ENCODE results near the gene ST3GAL5. TPM values are rescaled to one million over a fixed set of nuclear protein-coding genes. Genes with fewer than 3 reads are reported as not detected.

Gene ST3GAL5
- total RNA-seq, 1 donor from 2014 or later: 29.7 TPM

- no peak overlapping the region for H3K4me3 ChIP-seq (ENCODE audit: low read depth, low read length)
- FAIRE-seq (no peak), DNase-seq (ENCODE audit: low read depth) (no peak)
- TF ChIP-seq, protein P1, sequence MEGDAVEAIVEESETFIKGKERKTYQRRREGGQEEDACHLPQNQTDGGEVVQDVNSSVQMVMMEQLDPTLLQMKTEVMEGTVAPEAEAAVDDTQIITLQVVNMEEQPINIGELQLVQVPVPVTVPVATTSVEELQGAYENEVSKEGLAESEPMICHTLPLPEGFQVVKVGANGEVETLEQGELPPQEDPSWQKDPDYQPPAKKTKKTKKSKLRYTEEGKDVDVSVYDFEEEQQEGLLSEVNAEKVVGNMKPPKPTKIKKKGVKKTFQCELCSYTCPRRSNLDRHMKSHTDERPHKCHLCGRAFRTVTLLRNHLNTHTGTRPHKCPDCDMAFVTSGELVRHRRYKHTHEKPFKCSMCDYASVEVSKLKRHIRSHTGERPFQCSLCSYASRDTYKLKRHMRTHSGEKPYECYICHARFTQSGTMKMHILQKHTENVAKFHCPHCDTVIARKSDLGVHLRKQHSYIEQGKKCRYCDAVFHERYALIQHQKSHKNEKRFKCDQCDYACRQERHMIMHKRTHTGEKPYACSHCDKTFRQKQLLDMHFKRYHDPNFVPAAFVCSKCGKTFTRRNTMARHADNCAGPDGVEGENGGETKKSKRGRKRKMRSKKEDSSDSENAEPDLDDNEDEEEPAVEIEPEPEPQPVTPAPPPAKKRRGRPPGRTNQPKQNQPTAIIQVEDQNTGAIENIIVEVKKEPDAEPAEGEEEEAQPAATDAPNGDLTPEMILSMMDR (IDR thresholded peaks at IDR 0.05; ENCODE audit: insufficient read depth, low read length, severe bottlenecking): no peak
- peaks cover 4% of the 10 kb centered on the region for H3K36me3 ChIP-seq (ENCODE audit: control insufficient read depth, insufficient read depth, low read length)
- no peaks in the 10 kb centered on the region for H3K27me3 ChIP-seq (ENCODE audit: control insufficient read depth, insufficient read depth, low read length)
Observed at GRCh38 chr2:85861180-85861579, 27.6 kb downstream of the ST3GAL5 start.

GRCh38 chr2:85858841-85859240 is 29.9 kb downstream of the ST3GAL5 start:
- no peak for FAIRE-seq
- Histone ChIP-seq H3K27me3 (ENCODE audit: control insufficient read depth, insufficient read depth, low read length) (no peaks in the 10 kb centered on the region), H3K36me3 (ENCODE audit: control insufficient read depth, insufficient read depth, low read length) (peaks cover 7% of the 10 kb centered on the region), H3K4me3 (ENCODE audit: low read depth, low read length) (no peak overlapping the region)
- TF ChIP-seq, protein P1 (IDR thresholded peaks at IDR 0.05; ENCODE audit: insufficient read depth, low read length, severe bottlenecking): no peak
- no peak for DNase-seq (ENCODE audit: low read depth)

DNA sequence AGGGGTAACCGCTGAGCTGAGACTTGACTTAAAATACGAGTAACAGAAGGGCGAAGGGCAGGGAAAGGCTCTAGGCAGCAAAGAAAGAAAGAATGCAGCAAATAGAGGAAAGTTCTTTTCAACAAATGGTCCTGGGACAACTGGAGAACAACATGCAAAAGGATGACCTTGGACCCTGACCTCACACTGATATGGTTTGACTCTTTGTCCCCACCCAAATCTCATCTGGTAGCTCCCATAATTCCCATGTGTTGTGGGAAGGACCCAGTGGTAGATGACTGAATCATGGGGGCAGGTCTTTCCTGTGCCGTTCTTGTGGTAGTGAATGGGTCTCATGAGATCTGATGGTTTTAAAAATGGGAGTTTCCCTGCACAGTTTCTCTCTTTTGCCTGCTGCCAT is 33.9 kb downstream of the ST3GAL5 start:
- Histone ChIP-seq H3K36me3 (ENCODE audit: control insufficient read depth, insufficient read depth, low read length) (peaks cover 6% of the 10 kb centered on the region), H3K27me3 (ENCODE audit: control insufficient read depth, insufficient read depth, low read length) (no peaks in the 10 kb centered on the region), H3K4me3 (ENCODE audit: low read depth, low read length) (no peak overlapping the region)
- DNase-seq (ENCODE audit: low read depth) (no peak), FAIRE-seq (no peak)
- TF ChIP-seq, protein P1 (IDR thresholded peaks at IDR 0.05; ENCODE audit: insufficient read depth, low read length, severe bottlenecking): no peak

GRCh38 chr2:85854166-85854509 is 34.7 kb downstream of the ST3GAL5 start:
- Histone ChIP-seq H3K27me3 (ENCODE audit: control insufficient read depth, insufficient read depth, low read length) (no peaks in the 10 kb centered on the region), H3K4me3 (ENCODE audit: low read depth, low read length) (no peak overlapping the region), H3K36me3 (ENCODE audit: control insufficient read depth, insufficient read depth, low read length) (peaks cover 5% of the 10 kb centered on the region)
- FAIRE-seq: no peak
- DNase-seq (ENCODE audit: low read depth): no peak
- TF ChIP-seq, protein P1 (IDR thresholded peaks at IDR 0.05; ENCODE audit: insufficient read depth, low read length, severe bottlenecking): no peak

DNA sequence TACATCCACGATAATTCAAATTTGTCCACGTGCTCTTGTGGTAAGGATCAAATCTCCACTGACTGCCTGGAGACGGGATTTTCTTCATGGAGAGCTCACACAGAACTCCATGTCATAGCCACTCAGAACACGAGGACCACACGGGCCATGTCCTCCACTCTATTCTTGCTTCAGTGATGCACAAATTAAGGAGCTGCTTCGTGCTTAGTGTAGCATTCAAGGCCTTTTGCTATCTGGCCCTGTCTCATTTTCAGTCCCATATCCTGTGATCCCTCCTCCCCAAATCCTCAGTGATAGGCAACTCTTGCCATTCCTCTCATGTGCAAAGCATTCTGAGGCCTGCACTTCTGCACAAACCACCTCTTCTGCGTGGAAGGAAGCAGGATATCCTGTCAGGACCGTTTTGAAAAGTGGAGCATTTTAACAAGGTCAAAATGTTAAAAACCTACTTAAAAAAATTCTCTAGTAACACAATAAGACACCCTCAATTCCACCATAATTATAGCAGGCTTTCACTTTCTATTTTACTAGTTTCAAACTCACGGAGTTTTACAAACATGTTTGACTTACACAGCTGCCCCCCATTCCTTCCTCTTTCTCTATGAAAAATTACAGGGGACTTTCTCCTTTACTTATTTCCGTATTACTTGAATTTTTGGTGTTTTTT is 35.2 kb downstream of the ST3GAL5 start:
- Histone ChIP-seq H3K36me3 (ENCODE audit: control insufficient read depth, insufficient read depth, low read length) (peaks cover 5% of the 10 kb centered on the region), H3K4me3 (ENCODE audit: low read depth, low read length) (no peak overlapping the region), H3K27me3 (ENCODE audit: control insufficient read depth, insufficient read depth, low read length) (no peaks in the 10 kb centered on the region)
- TF ChIP-seq, protein P1 (IDR thresholded peaks at IDR 0.05; ENCODE audit: insufficient read depth, low read length, severe bottlenecking): no peak
- FAIRE-seq (peak; percentile 84), DNase-seq (ENCODE audit: low read depth) (no peak)

- Histone ChIP-seq H3K36me3 (ENCODE audit: control insufficient read depth, insufficient read depth, low read length) (peaks cover 5% of the 10 kb centered on the region), H3K4me3 (ENCODE audit: low read depth, low read length) (no peak overlapping the region), H3K27me3 (ENCODE audit: control insufficient read depth, insufficient read depth, low read length) (no peaks in the 10 kb centered on the region)
- TF ChIP-seq, protein P1 (IDR thresholded peaks at IDR 0.05; ENCODE audit: insufficient read depth, low read length, severe bottlenecking): no peak
- FAIRE-seq (no peak), DNase-seq (ENCODE audit: low read depth) (no peak)
Observed at GRCh38 chr2:85852937-85853498, 35.8 kb downstream of the ST3GAL5 start.
